Suppressor macrophage treated with lipopolysaccharide for 4 hours (primary cell): ENCODE measurements around the gene TNNI3K.
A peak's percentile ranks its signal among the peaks of the same experiment; 100 is the strongest.
"Not testable (repeated sequence)": the region's sequence is repeated elsewhere in the genome, so short reads cannot be mapped to it uniquely, and the experiment has no call there.

Experiments
- DNase-seq: peaks from one replicate; pipeline ENCODE4 v3.0.0-alpha.2; 2020

Gene TNNI3K, protein sequence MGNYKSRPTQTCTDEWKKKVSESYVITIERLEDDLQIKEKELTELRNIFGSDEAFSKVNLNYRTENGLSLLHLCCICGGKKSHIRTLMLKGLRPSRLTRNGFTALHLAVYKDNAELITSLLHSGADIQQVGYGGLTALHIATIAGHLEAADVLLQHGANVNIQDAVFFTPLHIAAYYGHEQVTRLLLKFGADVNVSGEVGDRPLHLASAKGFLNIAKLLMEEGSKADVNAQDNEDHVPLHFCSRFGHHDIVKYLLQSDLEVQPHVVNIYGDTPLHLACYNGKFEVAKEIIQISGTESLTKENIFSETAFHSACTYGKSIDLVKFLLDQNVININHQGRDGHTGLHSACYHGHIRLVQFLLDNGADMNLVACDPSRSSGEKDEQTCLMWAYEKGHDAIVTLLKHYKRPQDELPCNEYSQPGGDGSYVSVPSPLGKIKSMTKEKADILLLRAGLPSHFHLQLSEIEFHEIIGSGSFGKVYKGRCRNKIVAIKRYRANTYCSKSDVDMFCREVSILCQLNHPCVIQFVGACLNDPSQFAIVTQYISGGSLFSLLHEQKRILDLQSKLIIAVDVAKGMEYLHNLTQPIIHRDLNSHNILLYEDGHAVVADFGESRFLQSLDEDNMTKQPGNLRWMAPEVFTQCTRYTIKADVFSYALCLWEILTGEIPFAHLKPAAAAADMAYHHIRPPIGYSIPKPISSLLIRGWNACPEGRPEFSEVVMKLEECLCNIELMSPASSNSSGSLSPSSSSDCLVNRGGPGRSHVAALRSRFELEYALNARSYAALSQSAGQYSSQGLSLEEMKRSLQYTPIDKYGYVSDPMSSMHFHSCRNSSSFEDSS

DNA sequence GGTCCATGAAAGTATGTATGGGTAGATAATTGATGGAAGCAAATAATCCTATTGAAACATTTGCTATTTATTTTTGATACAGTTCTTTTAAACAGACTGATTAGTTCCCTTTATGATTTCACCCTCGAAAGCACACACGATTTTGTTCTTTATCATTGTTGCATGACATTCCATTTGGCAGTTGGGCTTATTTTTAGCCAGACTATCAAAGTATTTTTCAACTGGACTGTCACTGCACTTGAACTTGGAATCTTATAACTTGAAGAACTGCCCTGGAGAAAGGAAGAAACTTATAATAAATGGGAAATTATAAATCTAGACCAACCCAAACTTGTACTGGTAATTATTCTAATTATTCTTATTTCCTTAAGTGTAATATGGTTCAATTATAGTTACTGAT, at the start of gene TNNI3K:
Gene TNNI3K (plus strand): TSS at position 235 of the 400 bp plus-strand sequence. CDS start 65 bp downstream, at position 300.
- no peak for DNase-seq

DNA sequence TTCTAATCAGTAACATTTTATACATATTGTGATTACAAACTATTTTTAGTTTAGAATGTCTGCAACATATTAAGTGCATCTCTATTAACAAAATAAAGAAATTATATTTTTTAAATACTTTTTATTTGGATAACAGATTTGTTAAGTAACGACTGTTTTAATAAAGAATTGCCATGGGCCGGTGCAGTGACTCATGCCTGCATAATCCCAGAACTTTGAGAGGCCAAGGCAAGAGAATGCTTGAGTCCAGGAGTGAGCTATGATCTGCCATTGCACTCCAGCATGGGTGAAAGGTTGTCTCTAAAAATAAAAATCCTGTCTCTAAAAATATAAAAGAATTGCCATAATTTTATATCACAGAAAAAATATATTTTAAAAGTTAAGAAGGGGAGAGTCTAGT, 41.3 kb upstream of the TNNI3K start:
- no peak for DNase-seq

DNA sequence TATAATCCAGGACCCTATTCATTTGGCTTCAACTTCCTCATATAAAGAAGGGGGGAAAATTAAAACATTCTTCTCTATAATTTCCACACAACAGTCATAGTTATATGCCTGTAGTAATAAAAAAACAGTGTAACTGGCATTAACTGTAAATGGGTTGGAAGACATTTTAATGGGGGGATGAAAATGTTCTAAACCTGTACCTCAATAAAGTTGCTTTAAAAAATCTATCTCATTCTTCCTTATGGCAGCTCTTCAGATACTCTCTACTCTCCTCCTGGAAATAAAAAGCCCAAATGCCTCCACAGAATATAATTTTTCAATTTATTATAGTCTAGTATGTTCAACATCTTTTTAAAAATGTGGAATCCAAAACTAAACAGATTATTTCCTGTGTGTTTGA, 39.8 kb upstream of the TNNI3K start:
- no peak for DNase-seq

DNA sequence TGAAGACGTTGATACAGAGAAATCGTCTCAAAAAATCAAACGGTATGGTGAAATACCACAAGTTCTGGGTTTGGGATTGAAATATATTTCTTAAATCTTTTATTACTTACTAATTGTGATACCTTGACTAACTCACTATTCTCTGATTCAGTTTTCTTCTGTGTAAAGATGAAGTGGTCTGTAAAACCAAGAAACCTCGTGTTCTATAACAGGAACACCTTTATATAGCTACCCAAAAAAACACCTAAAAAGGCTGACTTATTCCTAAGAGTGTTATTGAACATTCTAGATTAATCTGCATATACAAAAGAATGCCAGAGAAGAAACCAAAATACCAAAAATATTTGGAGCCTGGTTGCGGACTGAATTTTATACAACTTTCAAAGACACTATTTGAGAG, 37.9 kb upstream of the TNNI3K start:
- DNase-seq, result no peak

DNA sequence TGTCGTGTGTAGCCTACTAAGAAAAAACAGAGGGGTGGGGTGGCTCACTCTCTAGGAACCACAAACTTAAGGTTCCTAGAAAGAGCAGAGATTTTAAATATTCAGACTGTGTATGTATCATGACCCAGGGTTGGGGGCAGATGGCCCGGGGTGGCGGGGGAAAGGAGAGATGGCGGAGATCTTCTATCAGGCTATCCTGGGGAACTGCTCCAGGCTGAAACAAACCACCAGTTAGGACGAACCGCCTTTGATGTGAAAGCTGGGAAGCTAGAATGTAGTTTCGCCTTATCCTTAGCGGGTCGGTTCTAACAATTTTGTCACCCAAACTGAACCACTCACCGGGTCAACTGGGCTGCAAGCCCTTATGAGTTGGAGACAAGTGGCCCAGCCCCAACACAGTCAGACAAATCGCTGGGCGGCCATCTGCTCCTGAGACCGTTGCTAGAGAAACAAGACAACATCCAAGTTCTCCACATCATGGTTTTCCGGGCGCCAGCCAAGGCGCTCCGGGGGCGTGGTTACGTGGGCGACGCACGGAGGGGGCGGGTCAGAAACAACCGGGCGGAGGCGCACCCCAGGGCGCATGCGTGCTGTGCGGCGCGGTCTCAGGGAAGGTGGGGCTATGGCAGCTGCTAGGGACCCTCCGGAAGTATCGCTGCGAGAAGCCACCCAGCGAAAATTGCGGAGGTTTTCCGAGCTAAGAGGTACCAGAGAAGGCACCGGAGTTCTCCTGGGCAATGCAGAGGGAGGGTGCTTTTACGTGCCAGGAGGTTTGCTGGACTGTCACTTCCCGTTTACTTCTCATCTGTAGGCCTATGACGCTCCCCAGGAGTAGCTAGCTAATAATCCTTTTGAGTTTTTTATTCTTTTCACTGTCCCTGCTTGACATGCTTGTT, 37.3 kb upstream of the TNNI3K start, which contains the start of the genes FPGT and LRRIQ3:
Gene FPGT (plus strand): TSS at position 586 of the 896 bp plus-strand sequence. CDS start 37 bp downstream, at position 623.
Gene LRRIQ3 (minus strand): TSS at position 520 of the 896 bp plus-strand sequence. CDS start 14,492 bp downstream, outside the sequence.
- DNase-seq, result peak; percentile 97

DNA sequence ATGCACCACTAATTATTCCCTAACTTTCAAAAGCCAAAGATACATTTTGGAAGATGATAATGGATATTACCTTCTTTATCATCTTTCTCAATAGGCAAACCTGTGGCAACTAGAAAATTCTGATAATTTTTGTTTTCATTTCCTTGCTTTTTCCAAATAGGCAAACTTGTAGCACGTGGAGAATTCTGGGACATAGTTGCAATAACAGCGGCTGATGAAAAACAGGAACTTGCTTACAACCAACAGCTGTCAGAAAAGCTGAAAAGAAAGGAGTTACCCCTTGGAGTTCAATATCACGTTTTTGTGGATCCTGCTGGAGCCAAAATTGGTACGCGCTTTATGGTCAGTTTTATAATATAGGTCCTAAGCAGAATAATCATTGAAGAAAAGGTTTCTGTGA, 35.7 kb upstream of the TNNI3K start:
- peak; percentile 55 for DNase-seq

DNA sequence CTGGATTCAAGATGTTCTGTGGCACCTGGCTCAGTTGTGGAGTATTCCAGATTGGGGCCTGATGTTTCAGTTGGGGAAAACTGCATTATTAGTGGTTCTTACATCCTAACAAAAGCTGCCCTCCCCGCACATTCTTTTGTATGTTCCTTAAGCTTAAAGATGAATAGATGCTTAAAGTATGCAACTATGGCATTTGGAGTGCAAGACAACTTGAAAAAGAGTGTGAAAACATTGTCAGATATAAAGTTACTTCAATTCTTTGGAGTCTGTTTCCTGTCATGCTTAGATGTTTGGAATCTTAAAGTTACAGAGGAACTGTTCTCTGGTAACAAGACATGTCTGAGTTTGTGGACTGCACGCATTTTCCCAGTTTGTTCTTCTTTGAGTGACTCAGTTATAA, 29.9 kb upstream of the TNNI3K start:
- DNase-seq, result no peak

DNA sequence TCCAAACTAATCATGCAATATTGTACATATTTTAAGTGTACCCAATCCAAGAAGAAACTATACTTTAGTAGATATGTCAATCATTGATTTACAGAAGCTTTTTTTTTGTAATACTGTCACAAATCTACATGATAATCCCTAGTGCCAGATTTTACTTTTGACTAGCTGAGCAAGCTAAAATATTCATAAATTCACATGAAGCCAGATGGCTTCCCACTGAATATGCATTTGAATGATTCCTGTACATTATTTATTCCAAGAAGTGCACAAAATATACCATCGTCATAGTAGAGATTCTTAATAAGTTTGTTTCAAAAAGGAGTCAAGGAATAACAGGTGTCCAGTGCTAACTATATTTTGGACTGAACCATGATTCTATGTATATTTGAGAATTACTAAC, 20.0 kb upstream of the TNNI3K start:
- no peak for DNase-seq

DNA sequence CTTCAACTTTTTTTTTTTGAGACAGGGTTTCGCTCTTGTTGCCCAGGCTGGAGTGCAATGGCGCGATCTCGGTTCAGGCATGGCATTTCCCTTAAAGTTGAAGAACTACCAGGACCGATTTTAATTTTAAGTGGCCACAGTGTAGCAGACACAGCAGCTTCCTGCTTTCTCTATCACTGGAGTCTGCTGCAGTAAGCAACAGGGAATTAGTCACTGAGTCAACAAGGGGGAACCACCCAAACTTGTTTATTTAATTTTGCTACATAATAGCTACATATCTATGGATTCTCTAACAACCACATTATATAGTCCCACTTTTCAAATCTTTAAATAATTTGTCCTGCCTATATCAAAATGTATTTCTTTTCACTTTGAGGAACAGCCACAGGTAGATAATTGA, 12.5 kb upstream of the TNNI3K start:
- DNase-seq, result no peak

DNA sequence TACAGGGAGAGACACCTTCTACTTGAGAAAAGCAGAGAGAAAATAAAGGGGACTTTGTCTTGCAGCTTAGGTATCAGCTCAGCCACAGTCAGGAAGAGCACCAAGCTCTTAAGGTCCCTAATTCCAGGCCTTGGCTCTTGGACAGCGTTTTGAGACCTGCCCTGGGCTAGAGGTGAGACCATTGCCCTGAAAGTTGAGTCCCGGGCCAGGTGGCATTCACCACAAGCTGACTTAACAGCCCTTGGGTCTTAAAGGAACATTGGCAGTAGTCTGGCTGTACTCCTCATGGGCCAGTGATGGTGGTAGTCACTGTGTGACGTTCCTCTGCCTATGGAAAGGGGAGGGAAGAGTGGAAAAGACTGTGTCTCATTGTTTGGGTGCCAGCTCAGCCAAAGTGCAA, 11.7 kb upstream of the TNNI3K start:
- DNase-seq, result no peak

DNA sequence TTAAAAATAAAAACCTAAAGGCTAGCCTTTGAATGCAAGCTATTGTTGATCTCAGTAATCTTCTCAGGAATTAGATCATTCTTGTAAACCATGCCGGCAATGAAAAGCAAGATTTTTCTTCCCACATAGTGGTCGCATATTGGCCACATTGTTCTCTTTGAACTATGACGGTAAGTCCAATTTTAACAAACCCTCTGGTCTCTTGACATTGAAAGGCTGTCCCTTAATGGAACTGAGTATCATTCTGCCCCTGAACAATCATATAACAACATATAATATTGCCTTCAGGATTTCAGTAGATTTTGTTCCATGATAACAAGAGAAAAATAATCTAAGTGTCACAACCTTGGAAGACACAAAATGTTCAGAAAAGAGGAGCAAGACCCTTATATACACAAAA, 1.3 kb downstream of the TNNI3K start:
- no peak for DNase-seq

DNA sequence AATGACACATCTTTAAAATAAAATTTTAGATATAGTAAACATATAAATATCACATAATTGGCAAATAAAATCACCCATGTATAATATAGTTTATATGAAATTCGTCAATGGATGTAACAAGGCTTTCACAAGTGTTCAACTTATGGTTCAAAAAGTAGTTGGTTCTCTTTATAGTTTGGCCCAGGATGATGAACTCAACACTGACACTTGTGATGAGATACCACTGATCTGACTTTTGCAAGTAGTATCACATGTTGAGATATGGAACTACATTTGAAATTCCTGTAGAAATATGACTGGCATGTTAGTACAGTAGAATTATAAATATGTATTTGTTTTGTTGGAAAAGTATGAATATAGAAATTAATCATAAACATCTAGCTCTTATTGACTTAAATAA, 1.8 kb downstream of the TNNI3K start:
- no peak for DNase-seq

DNA sequence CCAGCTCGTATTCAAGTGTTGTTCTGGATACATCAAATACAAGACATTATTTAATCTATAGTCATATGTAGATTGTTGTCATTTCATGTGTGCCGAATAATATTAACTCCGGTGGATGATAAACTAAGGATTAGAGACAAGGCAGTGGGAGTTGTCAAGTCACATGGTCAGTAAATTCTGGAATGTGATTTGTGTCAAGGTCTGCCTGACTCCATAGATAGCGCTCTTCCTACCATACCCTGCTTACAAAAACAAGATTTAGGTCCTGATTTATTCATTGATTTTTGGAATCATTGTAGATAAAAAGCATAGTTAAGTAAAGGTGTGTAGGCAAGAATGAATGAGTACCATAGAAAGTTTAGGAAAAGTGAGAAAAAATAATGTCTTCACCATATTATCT, 2.6 kb downstream of the TNNI3K start:
- no peak for DNase-seq

DNA sequence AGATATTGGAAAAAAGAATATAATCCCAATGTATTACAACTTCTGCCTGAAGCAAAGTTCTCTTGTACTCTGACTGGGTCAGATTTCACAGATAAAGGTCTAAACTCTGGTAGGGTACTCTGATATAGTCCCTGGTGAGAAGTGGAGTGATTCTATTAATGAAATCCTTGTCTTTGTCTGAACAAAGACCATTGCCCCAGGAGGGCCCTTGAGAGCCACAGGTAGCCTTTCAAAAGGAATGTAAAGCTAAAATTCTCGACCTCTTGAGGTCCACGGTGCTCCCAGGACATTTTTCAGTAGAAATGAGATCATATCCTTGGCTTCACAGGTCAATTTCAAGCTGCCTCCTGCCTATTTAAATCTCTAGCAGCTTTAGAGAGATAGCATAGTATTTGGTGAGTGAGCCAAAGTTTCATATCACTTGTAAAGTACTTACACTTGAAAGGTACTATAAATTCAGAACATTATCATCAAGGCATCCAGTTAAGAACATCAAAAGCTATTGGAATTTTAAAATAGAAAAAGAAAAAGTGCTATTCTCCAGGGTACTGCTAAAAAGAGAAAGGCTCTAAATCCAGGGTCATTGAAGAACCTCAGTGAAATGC, 10.1 kb downstream of the TNNI3K start:
- DNase-seq, result no peak

DNA sequence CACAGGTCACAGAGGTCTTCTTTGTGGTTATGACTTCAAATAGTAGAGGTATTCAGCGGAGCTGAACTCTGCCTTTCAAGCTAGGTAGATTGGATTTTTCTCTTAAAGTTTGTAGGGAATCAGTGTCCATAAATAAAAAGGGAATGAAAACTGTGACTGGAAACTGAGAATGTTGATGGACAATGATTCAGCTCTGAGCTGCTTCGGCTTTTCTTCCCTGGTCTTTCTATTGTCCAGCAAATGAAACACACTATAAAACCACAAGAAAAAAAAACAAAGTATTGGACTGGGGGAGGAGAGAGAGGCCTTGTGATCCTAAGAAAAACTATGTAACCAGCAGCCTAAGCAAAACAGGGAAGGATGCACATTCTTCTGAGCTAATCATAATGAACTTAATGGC, 11.1 kb downstream of the TNNI3K start:
- DNase-seq, result no peak

DNA sequence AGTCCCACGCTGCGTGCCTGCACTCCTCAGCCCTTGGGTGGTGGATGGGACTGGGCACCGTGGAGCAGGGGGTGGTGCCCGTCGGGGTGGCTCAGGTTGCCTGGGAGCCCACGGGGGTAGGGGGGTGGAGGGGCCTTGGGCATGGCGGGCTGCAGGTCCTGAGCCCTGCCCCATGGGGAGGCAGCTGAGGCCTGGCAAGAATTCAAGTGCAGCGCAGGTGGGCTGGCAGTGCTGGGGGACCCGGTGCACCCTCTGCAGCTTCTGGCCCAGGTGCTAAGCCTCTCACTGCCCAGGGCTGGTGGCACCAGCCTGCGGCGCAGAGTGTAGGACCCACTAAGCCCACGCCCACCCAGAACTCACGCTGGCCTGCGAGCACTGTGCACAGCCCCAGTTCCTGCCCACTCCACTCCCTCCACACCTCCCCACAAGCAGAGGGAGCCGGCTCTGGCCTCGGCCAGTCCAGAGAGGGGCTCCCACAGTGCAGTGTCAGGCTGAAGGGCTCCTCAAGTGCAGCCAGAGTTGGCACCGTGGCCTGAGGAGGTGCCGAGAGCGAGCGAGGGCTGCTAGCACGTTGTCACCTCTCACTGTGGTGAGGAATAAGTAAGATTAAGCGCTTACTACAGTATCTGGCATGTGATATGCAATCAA, 12.8 kb downstream of the TNNI3K start:
- no peak for DNase-seq

DNA sequence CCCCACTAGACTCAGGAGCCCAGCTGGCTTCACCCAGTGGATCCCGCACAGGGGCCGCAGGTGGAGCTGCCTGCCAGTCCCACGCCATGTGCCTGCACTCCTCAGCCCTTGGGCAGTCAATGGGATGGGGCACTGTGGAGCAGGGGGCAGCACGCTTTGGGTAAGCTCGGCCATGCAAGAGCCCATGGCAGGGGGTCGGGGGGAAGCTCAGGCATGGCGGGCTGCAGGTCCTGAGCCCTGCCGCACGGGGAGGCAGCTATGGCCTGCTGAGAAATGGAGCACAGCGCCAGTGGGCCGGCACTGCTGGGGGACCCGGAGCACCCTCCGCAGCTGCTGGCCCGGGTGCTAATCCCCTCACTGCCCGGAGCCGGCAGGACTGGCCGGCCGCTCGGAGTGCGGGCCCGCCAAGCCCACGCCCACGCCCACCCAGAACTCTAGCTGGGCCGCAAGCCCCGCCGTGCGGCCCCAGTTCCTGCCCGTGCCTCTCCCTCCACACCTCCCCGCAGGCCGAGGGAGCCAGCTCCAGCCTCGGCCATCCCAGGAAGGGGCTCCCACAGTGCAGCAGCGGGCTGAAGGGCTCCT, 18.1 kb downstream of the TNNI3K start:
- DNase-seq, result not testable (repeated sequence)

DNA sequence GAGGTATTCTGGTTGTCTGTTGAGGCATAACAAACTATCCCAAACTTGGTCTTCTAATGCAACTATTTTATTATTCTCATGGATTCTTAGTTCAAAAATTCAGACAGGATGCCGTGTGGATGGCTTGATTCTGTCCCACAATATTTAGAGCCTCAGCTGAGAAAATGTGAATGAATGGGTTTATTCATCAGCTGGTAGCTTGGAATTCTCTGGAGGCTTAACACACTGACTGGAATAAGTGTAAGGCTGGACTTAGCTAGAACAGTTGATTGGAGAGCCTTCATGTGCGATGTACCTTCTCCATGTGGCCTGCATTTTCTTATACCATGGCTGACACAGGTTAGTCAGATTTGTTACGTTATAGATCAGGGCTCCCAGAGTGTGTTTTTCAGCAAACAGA, 30.8 kb downstream of the TNNI3K start:
- no peak for DNase-seq

DNA sequence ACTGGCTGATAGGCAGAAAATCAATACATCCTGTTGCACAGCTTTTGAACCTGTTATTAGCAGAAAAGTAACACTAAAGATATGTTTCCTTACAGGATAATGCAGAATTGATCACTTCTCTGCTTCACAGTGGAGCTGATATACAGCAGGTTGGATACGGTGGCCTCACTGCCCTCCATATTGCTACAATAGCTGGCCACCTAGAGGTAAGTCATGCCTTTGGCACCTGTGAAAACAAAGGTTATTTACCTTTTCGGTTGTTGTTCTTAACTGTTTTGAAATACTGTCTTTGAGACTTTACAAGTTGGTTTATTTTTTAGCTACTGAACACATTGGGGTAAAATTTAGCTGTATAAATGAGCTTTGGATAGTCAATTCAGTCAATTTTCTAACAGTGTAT, 36.3 kb downstream of the TNNI3K start:
- no peak for DNase-seq

DNA sequence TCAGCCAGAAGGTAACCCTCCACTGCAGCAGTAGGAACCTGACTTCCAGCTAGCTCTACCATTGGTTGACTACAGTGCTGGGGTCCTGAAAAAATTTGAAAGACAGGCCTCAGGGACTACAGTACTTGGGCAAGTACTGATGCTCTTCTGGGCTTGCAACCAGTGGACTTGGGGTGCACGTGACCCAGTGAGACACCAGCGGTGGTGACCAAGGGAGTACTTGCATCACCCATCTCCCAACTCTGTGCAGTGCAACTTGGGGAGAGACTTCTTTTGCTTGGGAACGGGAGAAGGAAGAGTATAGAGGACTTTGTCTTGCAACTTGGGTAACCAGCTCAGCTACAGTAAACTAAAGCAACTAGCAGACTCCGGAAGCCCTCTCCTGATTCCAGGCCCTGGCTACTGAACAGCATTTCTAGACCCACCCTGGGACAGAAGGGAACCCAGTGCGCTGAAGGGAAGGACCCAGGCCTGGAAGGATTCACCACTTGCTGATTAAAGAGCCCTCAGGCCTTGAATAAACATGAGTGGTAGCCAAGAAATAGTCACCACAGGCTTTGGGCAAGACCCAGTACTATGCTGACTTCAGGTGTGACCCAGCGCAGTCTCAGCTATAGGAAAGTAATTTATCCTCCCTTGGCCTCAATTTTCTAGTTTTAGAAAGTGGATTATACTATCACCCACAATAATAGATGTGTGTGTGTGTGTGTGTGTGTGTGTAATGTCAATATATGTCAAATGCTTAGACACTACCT, 45.6 kb downstream of the TNNI3K start:
- DNase-seq, result no peak

DNA sequence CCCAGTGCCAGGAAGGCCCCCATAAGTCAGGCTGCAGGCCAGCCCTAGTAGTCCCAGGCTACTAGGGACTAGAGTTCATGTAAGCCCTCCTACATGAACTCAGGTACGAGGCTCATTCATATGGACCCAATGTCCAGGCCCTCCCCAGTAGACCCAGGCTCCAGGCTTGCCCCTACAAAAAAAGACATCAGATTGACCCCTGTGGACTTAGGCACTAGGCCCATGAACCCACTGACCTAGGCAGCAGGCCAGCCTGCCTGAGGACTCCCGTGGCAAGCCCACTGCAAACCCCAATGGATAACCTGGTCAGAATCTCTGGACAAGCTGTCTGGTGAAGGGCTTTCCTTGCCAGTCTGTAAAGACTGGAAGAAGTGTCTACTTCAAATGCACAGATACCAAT, 51.2 kb downstream of the TNNI3K start:
- DNase-seq, result no peak
